Testis (tissue), 3 donors: ENCODE results near the gene ZC3H15. TPM values are rescaled to one million over a fixed set of nuclear protein-coding genes. Genes with fewer than 3 reads are reported as not detected.

Experiments used
- DNase-seq: peaks from one replicate; pipeline ENCODE4 v3.0.0-alpha.2; 2019
- H3K27ac ChIP-seq, 2 donors: fragments of 200-600 bp; sonication (generic); one replicate each; pipeline ENCODE4 v1.5.1; 2019
- H3K27me3 ChIP-seq: fragments of 200-600 bp; sonication (generic); one replicate; pipeline ENCODE4 v1.5.1; 2019
- H3K36me3 ChIP-seq: fragments of 200-600 bp; sonication (generic); one replicate; pipeline ENCODE4 v1.5.1; 2017; ENCODE audit warnings: low read depth; ENCODE audit errors: missing control alignments
- H3K4me1 ChIP-seq: fragments of 200-600 bp; sonication (generic); one replicate; pipeline ENCODE4 v1.5.1; 2019
- H3K4me3 ChIP-seq, 2 donors: fragments of 200-600 bp; sonication (generic); one replicate each; pipeline ENCODE4 v1.5.1; 2017 to 2019
- H3K9me3 ChIP-seq: fragments of 200-600 bp; sonication (generic); one replicate; pipeline ENCODE4 v1.5.1; 2017
- POLR2A ChIP-seq: fragments of 450-650 bp; IDR thresholded peaks from one replicate; pipeline ENCODE4 v1.6.1; 2017; ENCODE audit warnings: antibody characterized with exemption, mild to moderate bottlenecking, moderate library complexity
- WGBS, 2 donors: methylation state at CpG; one replicate each; pipeline ENCODE4 v1.1.5; 2018; 5-methylcytosine and 5-hydroxymethylcytosine counted together
- intact Hi-C: fragments of 100-400 bp; cut with DNase I; formaldehyde crosslinking; loops from one replicate; pipeline ENCODE4 v1.15.1; 2023; ENCODE audit warnings: low total_unique reads
- polyA plus RNA-seq: library from polyadenylated mRNA; stranded (reverse); fragments of 350-450 nt; fragmentation: Illumina TruSeq; extraction: RNeasy Lipid Tissue Mini Kit (QIAGEN cat#74804); gene quantifications from one replicate; pipeline ENCODE4 v1.2.3, GENCODE V29; 2014; ENCODE audit warnings: low read depth, low replicate concordance; ENCODE audit not compliant: insufficient read depth
- total RNA-seq, 2 donors: library from RNA; depleted of rRNA; stranded (reverse); fragments of >200 nt; gene quantifications; one replicate each; pipeline ENCODE4 v1.2.3, GENCODE V29; 2016
- TF ChIP-seq, protein P1 (sequence below), 3 experiments: fragments of 450-650 bp in 2 of 3; fragments of 200-600 bp in 1 of 3; sonication (generic) in 1 of 3; IDR thresholded peaks; one replicate each; pipeline ENCODE4 v1.5.1; 2016 to 2019; ENCODE audit warnings: antibody characterized with exemption in 3 of 3, mild to moderate bottlenecking in 2 of 3, moderate library complexity in 1 of 3

Gene ZC3H15
- total and polyA plus RNA-seq, 3 donors from 2014 or later = 36.8 to 67.4 (median 59.4) TPM

DNA sequence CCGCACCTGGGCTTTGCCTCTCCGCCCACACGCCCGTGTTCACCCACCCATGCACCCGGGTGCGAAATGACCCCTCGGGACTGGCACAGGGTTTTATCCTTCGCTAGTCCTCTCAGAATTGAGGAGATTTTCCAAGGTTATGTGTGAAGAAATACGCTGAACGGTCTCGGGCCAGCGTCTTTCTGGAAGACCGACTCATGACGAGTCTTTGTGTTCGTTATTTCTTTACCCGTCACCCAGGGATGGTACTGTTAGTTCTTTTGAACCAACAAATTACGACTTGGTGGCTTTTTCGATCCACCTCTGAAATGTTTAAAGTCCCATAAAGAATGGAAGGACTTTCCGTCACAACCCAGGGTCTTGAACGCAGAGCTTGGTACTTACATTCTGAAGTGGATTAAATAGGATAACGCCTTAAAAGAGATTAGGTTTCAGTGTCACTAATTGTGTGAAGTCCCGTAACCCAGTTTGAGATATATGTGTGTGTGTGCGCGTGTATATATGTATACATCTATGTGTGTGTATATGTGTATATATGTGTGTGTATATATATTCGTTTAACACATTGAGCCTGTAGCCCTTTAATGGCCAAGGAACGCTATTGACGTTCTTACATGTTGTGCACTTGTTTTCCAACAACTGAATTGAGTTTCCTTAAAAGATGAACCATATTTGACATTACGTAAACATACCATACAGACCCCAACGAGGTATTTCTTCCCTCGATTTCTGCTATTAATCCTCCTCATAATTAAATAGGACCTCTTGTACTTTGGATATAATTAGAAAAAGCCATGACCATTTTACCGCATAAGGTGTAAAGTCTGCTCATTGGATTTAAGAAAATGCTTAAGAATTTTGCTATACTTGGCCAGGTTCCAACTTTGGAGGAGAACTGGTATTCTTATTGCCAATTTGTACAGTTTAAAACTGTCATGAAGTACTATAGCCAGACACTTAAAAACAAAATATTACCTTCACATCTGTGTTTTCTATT lies 889 bp downstream of the ZC3H15 start:
- Histone ChIP-seq H3K9me3 (no peaks in the 10 kb centered on the region), H3K27ac (peak overlapping the region; percentile 92 to 94), H3K4me3 (peak overlapping the region; percentile 89 to 90), H3K27me3 (no peaks in the 10 kb centered on the region), H3K4me1 (peaks cover 19% of the 10 kb centered on the region), H3K36me3 (no peaks in the 10 kb centered on the region)
- no peak for TF ChIP-seq POLR2A
- TF ChIP-seq, protein P1, sequence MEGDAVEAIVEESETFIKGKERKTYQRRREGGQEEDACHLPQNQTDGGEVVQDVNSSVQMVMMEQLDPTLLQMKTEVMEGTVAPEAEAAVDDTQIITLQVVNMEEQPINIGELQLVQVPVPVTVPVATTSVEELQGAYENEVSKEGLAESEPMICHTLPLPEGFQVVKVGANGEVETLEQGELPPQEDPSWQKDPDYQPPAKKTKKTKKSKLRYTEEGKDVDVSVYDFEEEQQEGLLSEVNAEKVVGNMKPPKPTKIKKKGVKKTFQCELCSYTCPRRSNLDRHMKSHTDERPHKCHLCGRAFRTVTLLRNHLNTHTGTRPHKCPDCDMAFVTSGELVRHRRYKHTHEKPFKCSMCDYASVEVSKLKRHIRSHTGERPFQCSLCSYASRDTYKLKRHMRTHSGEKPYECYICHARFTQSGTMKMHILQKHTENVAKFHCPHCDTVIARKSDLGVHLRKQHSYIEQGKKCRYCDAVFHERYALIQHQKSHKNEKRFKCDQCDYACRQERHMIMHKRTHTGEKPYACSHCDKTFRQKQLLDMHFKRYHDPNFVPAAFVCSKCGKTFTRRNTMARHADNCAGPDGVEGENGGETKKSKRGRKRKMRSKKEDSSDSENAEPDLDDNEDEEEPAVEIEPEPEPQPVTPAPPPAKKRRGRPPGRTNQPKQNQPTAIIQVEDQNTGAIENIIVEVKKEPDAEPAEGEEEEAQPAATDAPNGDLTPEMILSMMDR (IDR thresholded peaks at IDR 0.05) = no peak
- DNase-seq = no peak
- intact Hi-C loops = no loop called here
- 1% methylated on average over 31 of the region's 31 CpGs for WGBS, 2 donors

DNA sequence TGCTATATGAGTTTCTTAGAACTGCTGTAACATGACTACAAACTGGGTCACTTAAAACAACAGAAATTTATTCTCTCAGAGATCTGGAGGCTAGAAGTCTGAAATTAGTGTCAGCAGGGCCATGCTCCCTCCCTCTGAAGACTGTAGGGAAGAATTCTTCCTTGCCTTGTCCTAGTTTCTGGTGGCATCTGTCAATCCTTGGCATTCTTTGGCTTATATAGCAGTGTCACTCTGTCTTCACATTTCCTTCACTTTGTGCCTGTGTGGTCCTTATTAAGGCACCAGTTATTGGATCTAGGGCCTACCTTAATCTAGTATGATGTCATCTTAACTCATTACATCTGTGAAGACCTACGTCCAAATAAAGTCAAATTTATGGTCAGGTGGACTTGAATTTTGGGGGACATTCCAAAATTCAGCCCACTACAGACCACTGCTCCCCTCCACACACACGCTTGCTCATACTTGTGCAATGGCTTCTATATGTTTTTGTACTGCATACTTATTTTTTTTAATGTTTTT lies 7.6 kb downstream of the ZC3H15 start:
- Histone ChIP-seq H3K27ac (no peak overlapping the region), H3K4me3 (no peak overlapping the region), H3K36me3 (no peaks in the 10 kb centered on the region), H3K4me1 (peaks cover 17% of the 10 kb centered on the region), H3K9me3 (no peaks in the 10 kb centered on the region), H3K27me3 (no peaks in the 10 kb centered on the region)
- intact Hi-C loops = no loop called here
- WGBS, 2 donors = 83 to 86% methylated on average over 2 of the region's 2 CpGs
- TF ChIP-seq POLR2A = no peak
- TF ChIP-seq, protein P1 (IDR thresholded peaks at IDR 0.05) = no peak
- DNase-seq = no peak

DNA sequence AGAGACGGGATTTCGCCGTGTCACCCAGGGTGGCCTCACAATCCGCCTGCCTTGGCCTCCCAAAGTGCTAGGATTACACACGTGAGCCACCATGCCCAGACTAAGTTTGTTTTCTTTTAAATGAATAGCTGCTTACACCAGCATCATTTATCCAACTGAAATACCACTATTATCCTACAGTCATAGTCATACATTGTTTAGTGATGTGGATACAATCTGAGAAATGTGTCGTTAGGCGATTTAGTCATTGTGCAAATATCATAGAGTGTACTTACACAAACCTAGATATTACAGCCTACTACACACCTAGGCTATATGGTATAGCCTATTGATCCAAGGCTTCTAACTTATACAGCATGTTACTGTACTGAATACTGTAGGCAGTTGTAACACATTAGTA lies 10.3 kb downstream of the ZC3H15 start:
- intact Hi-C loops = no loop called here
- Histone ChIP-seq H3K4me1 (peaks cover 9% of the 10 kb centered on the region), H3K9me3 (no peaks in the 10 kb centered on the region), H3K27ac (no peak overlapping the region), H3K4me3 (no peak overlapping the region), H3K36me3 (no peaks in the 10 kb centered on the region), H3K27me3 (no peaks in the 10 kb centered on the region)
- DNase-seq = no peak
- WGBS, 2 donors = 86 to 98% methylated on average over 7 of the region's 7 CpGs
- TF ChIP-seq, protein P1 (IDR thresholded peaks at IDR 0.05) = no peak
- TF ChIP-seq POLR2A = no peak

DNA sequence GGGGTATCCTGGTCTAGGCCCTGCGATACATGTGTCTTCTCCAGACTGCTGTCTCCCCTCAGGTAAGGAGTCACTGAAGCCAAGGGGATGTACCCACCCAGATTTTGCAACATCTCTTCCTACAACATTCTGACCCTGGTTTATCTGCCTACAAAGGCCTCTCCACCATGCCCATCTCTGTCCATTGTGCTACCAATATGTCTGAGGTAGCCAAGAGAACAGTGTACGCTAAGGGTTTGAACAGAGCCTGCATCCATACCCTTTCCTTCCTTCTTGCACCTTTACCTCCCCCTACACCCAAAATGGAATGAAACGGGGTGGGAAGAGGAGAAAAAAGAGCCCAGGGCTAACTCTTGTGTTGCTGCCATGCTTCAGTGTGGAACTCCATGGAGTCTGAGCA lies 11.9 kb downstream of the ZC3H15 start:
- intact Hi-C loops = no loop called here
- H3K4me1 ChIP-seq = peaks cover 5% of the 10 kb centered on the region
- WGBS, 2 donors = 91 to 96% methylated on average over 3 of the region's 3 CpGs
- H3K36me3 ChIP-seq = no peaks in the 10 kb centered on the region
- TF ChIP-seq, protein P1 (IDR thresholded peaks at IDR 0.05) = no peak
- no peak for TF ChIP-seq POLR2A
- no peaks in the 10 kb centered on the region for H3K27me3 ChIP-seq
- no peaks in the 10 kb centered on the region for H3K9me3 ChIP-seq
- no peak for DNase-seq
- no peak overlapping the region for H3K27ac ChIP-seq
- no peak overlapping the region for H3K4me3 ChIP-seq
